ENCODE data around the gene CAPG.

DNA sequence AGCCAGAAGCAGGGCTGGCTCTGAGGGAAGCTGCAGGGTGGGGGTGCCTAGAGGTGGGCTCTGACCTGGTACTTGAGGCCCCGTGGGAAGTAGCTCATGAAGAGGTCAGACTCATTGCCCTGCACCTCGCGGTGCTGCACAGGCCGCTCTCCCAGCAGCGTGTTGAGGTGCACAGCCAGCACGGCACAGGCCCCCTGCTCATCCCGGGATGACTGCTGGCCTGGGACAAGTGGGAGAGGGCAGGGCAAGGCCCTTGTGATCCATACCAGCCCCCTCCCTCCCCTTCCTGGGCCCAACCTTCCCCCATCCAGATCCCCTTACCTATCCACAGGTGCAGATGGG, 8.7 kb downstream of the CAPG start:
- TF ChIP-seq FOXK2 (IDR thresholded peaks at IDR 0.05) (no peak), ZNF384 (IDR thresholded peaks at IDR 0.05) (no peak), CTBP1 (IDR thresholded peaks at IDR 0.05; ENCODE audit: borderline replicate concordance) (no peak), TARDBP (IDR thresholded peaks at IDR 0.05) (no peak), ELF4 (IDR thresholded peaks at IDR 0.05) (no peak), HDGF (IDR thresholded peaks at IDR 0.05; ENCODE audit: borderline replicate concordance) (no peak), SP1 (IDR thresholded peaks at IDR 0.05) (no peak), L3MBTL2 (conservative IDR thresholded peaks at IDR 0.05) (no peak), FOXA1 (IDR thresholded peaks at IDR 0.05) (no peak), BHLHE40 (IDR thresholded peaks at IDR 0.05; ENCODE audit: borderline replicate concordance) (no peak), LEF1 (IDR thresholded peaks at IDR 0.05; ENCODE audit: borderline replicate concordance) (no peak), FOXM1 (IDR thresholded peaks at IDR 0.05; ENCODE audit: borderline replicate concordance) (no peak), ARNT (IDR thresholded peaks at IDR 0.05) (no peak)
- TF ChIP-seq, protein P1, sequence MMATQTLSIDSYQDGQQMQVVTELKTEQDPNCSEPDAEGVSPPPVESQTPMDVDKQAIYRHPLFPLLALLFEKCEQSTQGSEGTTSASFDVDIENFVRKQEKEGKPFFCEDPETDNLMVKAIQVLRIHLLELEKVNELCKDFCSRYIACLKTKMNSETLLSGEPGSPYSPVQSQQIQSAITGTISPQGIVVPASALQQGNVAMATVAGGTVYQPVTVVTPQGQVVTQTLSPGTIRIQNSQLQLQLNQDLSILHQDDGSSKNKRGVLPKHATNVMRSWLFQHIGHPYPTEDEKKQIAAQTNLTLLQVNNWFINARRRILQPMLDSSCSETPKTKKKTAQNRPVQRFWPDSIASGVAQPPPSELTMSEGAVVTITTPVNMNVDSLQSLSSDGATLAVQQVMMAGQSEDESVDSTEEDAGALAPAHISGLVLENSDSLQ (IDR thresholded peaks at IDR 0.05): no peak

Data from HEK293T (cell line).